HepG2 (cell line): ENCODE data around the gene RNASE13. TPM values are rescaled to one million over a fixed set of nuclear protein-coding genes. Genes with fewer than 3 reads are reported as not detected.
A peak's percentile ranks its signal among the peaks of the same experiment; 100 is the strongest.

Experiments
- BHLHE40 ChIP-seq: IDR thresholded peaks from 2 replicates; pipeline ENCODE4 v1.6.1; 2011; ENCODE audit warnings: low read length, improper control_type of control experiment
- CAMTA2 ChIP-seq: sonication (generic); formaldehyde crosslinking; IDR thresholded peaks from 2 replicates; pipeline ENCODE4 v1.4.0; 2020; ENCODE audit warnings: mild to moderate bottlenecking, missing genetic modification reagents, borderline replicate concordance
- CERS6 ChIP-seq: sonication (generic); formaldehyde crosslinking; IDR thresholded peaks from 2 replicates; pipeline ENCODE4 v1.5.0; 2020; ENCODE audit warnings: missing genetic modification reagents
- ERF ChIP-seq: IDR thresholded peaks from 2 replicates; pipeline ENCODE4 v1.6.1; 2018; ENCODE audit warnings: missing biosample characterization, missing genetic modification reagents
- ESRRA ChIP-seq: sonication (generic); formaldehyde crosslinking; IDR thresholded peaks from 2 replicates; pipeline ENCODE4 v1.5.1; 2020; ENCODE audit warnings: mild to moderate bottlenecking, low read depth, missing genetic modification reagents
- GTF2F1 ChIP-seq: fragments of 150-350 bp; IDR thresholded peaks from 2 replicates; pipeline ENCODE4 v1.6.1; 2014; ENCODE audit warnings: low read length
- KDM2A ChIP-seq: sonication (generic); formaldehyde crosslinking; IDR thresholded peaks from 2 replicates; pipeline ENCODE4 v1.4.0; 2020; ENCODE audit warnings: low read depth, missing genetic modification reagents, borderline replicate concordance
- NFE2 ChIP-seq: sonication (generic); formaldehyde crosslinking; IDR thresholded peaks from 2 replicates; pipeline ENCODE4 v1.4.0; 2020; ENCODE audit warnings: missing genetic modification reagents
- NFIC ChIP-seq: IDR thresholded peaks from 2 replicates; pipeline ENCODE4 v1.6.1; 2012; ENCODE audit warnings: mild to moderate bottlenecking, low read length, inconsistent platforms
- NFYC ChIP-seq: IDR thresholded peaks from 2 replicates; pipeline ENCODE4 v1.6.1; 2016; ENCODE audit warnings: missing genetic modification reagents, missing compliant biosample characterization
- NR1H2 ChIP-seq: sonication (generic); formaldehyde crosslinking; IDR thresholded peaks from 2 replicates; pipeline ENCODE4 v1.8.1; 2022; ENCODE audit warnings: low read depth, missing genetic modification reagents, borderline replicate concordance
- THYN1 ChIP-seq: sonication (generic); formaldehyde crosslinking; IDR thresholded peaks from 2 replicates; pipeline ENCODE4 v1.8.1; 2023; ENCODE audit warnings: low read depth, mild to moderate bottlenecking, moderate library complexity, missing genetic modification reagents, borderline replicate concordance
- TSC22D2 ChIP-seq: sonication (generic); formaldehyde crosslinking; IDR thresholded peaks from 2 replicates; pipeline ENCODE4 v1.5.1; 2020; ENCODE audit warnings: missing genetic modification reagents, mild to moderate bottlenecking, borderline replicate concordance
- ZNF317 ChIP-seq: sonication (generic); formaldehyde crosslinking; IDR thresholded peaks from 2 replicates; pipeline ENCODE4 v1.5.0; 2020; ENCODE audit warnings: mild to moderate bottlenecking, missing genetic modification reagents
- ZNF329 ChIP-seq: sonication (generic); formaldehyde crosslinking; IDR thresholded peaks from 2 replicates; pipeline ENCODE4 v1.9.0; 2021; ENCODE audit warnings: low read depth, mild to moderate bottlenecking, missing genetic modification reagents
- ZNF33A ChIP-seq: sonication (generic); formaldehyde crosslinking; IDR thresholded peaks from 2 replicates; pipeline ENCODE4 v1.5.1; 2020; ENCODE audit warnings: missing genetic modification reagents, mild to moderate bottlenecking, moderate library complexity, borderline replicate concordance
- ZNF574 ChIP-seq: sonication (generic); formaldehyde crosslinking; IDR thresholded peaks from 2 replicates; pipeline ENCODE4 v1.4.0; 2020; ENCODE audit warnings: missing genetic modification reagents
- ZNF775 ChIP-seq: sonication (generic); formaldehyde crosslinking; IDR thresholded peaks from 2 replicates; pipeline ENCODE4 v1.4.0; 2020; ENCODE audit warnings: missing genetic modification reagents, mild to moderate bottlenecking, moderate library complexity, borderline replicate concordance
- ZSCAN31 ChIP-seq: sonication (generic); formaldehyde crosslinking; IDR thresholded peaks from 2 replicates; pipeline ENCODE4 v1.5.0; 2020; ENCODE audit warnings: low read depth, mild to moderate bottlenecking, missing genetic modification reagents
- polyA plus RNA-seq, 8 experiments: library from polyadenylated mRNA; depleted of rRNA in 3 of 8; stranded (reverse) in 7 of 8; unstranded in 1 of 8; fragments of >200 nt; fragmentation: Illumina TruSeq in 4 of 8; extraction: Trizol in 4 of 8; gene quantifications; 2 replicates each; pipeline versions ENCODE4 v1.2.1 to v1.2.3, GENCODE V29; 2011 to 2016; ENCODE audit warnings: low read depth in 4 of 8, missing spikeins in 1 of 8, mixed read lengths in 1 of 8; ENCODE audit not compliant: insufficient read depth in 1 of 8
- total RNA-seq, 5 experiments: library from RNA; depleted of rRNA; stranded (reverse); fragments of >200 nt; fragmentation: Illumina TruSeq; extraction: Trizol; gene quantifications; 2 replicates each; pipeline ENCODE4 v1.2.3, GENCODE V29; 2016; ENCODE audit warnings: low read depth in 1 of 5
- TF ChIP-seq, protein P1 (sequence below): sonication (generic); formaldehyde crosslinking; IDR thresholded peaks from 2 replicates; pipeline ENCODE4 v1.4.0; 2020; ENCODE audit warnings: missing genetic modification reagents

Gene RNASE13
- total and polyA plus RNA-seq, 2 of the 13 experiments (the other 11 are each of a cell fraction or from before 2014, with no cell fraction given) = 1.0 TPM; not detected in 1

DNA sequence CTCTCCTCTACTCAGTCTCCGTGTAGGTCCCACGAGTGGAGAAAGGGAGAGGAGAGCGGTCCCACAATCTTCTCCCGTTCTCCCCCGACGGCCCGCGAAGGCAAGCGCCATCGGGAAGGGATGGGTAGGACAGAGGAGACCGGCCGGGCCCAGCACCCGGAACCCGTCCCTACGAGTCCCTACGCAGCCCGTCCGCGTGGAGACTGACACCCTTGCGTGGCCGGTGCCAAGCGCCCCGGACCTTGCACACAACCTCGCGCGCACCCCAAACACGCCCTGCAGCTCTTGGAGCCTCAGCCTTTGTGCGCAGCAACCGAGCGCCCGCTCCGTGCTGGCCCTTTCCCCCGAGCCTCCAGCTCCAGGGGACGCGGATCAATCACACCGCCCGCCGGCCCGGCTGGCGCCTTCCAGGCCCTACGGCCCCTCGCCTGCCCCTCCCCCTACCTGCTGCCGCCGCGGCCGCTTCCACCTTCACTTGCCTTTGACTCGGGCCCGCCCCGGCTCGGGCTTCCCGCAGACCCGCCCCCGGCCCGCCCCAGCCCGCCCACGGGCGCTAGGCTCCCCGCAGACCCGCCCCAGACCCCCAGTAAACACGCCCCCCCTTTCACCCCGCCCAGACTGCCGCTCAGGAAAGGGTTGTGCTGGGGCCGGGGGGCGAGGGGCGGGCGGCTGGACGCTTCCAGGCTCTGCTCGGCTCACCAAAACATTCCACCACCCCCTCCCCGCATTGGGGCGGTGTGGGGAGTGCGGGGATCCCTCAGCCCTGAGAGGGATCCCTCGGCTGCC lies 9.8 kb downstream of the RNASE13 start, which contains the start of gene NDRG2 (continued):
- TF ChIP-seq ZNF574 (peak; percentile 69), GTF2F1 (no peak), ESRRA (no peak), ZNF329 (CRISPR knock-in tag) (no peak), THYN1 (CRISPR knock-in tag) (no peak), ZNF775 (CRISPR knock-in tag) (no peak), NFE2 (no peak), BHLHE40 (no peak), ZNF33A (no peak), NFIC (peak; percentile 60; the same call in 1 of the 2 replicates), ZNF317 (CRISPR knock-in tag) (peak; percentile 60; the same call in 1 of the 2 replicates), CERS6 (CRISPR knock-in tag) (no peak), KDM2A (peak; percentile 84), CAMTA2 (CRISPR knock-in tag) (peak; percentile 20; the same call in 1 of the 2 replicates), ZSCAN31 (CRISPR knock-in tag) (0 out of 2 replicates have a peak, but pooled peaks have one; percentile 57), NFYC (CRISPR knock-in tag) (no peak), NR1H2 (CRISPR knock-in tag) (peak; percentile 42; the same call in 1 of the 2 replicates), TSC22D2 (CRISPR knock-in tag) (no peak), ERF (peak; percentile 83; the same call in 1 of the 2 replicates)
- TF ChIP-seq, protein P1, sequence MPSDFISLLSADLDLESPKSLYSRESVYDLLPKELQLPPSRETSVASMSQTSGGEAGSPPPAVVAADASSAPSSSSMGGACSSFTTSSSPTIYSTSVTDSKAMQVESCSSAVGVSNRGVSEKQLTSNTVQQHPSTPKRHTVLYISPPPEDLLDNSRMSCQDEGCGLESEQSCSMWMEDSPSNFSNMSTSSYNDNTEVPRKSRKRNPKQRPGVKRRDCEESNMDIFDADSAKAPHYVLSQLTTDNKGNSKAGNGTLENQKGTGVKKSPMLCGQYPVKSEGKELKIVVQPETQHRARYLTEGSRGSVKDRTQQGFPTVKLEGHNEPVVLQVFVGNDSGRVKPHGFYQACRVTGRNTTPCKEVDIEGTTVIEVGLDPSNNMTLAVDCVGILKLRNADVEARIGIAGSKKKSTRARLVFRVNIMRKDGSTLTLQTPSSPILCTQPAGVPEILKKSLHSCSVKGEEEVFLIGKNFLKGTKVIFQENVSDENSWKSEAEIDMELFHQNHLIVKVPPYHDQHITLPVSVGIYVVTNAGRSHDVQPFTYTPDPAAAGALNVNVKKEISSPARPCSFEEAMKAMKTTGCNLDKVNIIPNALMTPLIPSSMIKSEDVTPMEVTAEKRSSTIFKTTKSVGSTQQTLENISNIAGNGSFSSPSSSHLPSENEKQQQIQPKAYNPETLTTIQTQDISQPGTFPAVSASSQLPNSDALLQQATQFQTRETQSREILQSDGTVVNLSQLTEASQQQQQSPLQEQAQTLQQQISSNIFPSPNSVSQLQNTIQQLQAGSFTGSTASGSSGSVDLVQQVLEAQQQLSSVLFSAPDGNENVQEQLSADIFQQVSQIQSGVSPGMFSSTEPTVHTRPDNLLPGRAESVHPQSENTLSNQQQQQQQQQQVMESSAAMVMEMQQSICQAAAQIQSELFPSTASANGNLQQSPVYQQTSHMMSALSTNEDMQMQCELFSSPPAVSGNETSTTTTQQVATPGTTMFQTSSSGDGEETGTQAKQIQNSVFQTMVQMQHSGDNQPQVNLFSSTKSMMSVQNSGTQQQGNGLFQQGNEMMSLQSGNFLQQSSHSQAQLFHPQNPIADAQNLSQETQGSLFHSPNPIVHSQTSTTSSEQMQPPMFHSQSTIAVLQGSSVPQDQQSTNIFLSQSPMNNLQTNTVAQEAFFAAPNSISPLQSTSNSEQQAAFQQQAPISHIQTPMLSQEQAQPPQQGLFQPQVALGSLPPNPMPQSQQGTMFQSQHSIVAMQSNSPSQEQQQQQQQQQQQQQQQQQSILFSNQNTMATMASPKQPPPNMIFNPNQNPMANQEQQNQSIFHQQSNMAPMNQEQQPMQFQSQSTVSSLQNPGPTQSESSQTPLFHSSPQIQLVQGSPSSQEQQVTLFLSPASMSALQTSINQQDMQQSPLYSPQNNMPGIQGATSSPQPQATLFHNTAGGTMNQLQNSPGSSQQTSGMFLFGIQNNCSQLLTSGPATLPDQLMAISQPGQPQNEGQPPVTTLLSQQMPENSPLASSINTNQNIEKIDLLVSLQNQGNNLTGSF = peak; percentile 80; the same call in 1 of the 2 replicates
